Endometrium (tissue), 2 donors: ENCODE results near the gene RIF1.
"Not testable (repeated sequence)": the region's sequence is repeated elsewhere in the genome, so short reads cannot be mapped to it uniquely, and the experiment has no call there.

Experiments
- FAIRE-seq: peaks from 2 replicates; lab custom pipeline; 2012; peaks lifted over from hg19 to GRCh38; lab: Jason Lieb, UNC
- donor health status: control.
- donor health status: control.

Gene RIF1

GRCh38 chr2:151417650-151418049, 7.9 kb downstream of the RIF1 start:
- no peak for FAIRE-seq

DNA sequence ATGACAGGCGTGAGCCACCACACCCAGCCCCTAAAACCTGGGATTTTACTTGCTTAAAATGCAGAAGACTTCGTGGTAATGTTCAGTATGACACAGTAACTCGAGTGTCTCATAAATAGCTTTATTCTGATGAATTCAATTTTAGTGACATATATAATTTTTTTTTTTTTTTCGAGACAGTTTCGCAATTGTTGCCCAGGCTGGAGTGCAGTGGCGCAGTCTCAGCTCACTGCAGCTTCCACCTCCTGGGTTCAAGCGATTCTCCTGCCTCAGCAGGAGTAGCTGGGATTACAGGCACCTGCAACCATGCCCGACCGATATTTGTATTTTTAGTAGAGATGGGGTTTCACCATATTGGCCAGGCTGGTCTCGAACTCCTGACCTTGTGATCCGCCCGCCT, 12.0 kb downstream of the RIF1 start:
- not testable (repeated sequence) for FAIRE-seq

- FAIRE-seq = no peak
Measured at GRCh38 chr2:151422917-151423439, 13.3 kb downstream of the RIF1 start.

- FAIRE-seq = no peak
Measured at GRCh38 chr2:151423760-151424159, 14.1 kb downstream of the RIF1 start.

DNA sequence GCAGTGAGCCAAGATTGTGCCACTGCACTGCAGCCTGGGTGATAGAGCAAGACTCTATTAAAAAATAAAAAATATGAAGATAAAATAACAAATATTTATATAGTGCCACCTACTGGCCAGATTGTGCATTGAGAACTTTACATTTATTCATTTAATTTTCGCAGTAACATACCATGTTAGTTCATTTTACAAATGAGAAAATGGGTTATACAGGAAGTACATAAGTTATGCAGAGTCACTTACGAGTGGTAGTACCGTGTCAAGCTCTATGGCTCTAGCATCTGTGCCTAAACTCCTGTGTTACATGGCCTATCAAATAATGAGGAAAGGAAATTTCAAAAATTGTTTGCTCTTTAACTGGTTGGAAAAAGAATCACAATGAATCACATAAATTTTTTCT, 27.9 kb downstream of the RIF1 start:
- no peak for FAIRE-seq

DNA sequence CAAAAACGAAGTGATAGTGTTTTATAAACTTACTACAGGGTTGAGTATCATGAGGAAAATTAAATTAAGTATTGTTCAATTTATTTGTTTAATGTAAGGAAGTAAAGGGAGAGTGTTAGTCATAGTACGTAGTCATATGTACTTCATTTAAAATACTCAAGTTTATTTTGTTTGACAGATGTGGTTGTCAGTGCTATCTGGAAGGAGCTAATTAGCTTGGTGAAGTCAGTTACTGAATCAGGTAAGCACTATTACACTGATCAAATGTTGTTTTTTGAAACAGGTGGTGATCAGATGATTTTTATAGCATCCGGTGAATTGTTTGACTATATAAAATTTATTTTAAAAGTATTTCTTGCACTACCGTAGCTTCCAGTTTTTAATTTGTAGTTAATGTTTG, 28.8 kb downstream of the RIF1 start:
- no peak for FAIRE-seq

DNA sequence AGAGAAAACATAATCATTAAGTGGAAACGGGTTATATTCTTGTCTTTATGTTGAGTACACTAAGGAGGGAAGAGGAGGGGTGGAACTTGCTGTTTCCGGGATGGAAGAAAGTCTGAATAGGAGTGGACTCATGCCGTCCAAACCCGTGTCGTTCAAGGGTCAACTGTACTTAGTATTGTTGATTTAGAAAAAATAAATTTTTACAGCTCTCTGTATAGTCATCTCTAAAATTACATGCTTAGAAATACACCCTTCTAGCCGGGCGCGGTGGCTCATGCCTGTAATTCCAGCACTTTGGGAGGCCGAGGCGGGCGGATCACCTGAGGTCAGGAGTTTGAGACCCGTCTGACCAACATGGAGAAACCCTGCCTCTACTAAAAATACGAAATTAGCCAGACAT, 29.4 kb downstream of the RIF1 start:
- no peak for FAIRE-seq

DNA sequence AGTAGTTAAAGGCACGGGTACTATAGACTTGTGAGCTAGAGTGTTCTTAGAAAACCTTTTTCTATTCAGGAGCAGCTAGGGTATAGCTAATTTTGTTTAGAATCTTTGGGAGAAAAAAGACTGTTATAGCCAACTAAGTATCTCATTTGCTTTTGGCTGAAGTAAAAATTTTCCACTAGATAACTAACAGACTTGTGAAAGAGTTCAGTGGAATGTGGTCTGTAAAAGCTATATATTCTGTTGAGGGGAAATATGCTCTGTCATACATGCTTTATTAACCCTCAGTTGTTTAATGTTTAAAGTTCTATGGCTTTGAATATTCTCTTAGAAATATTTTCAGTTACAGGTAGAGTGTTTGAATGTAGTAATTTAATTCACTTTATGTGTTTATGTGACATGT, 49.7 kb downstream of the RIF1 start:
- FAIRE-seq = no peak

- FAIRE-seq = no peak
Measured at GRCh38 chr2:151465771-151466170, 56.1 kb downstream of the RIF1 start.

GRCh38 chr2:151470556-151470955, 60.9 kb downstream of the RIF1 start:
- FAIRE-seq = no peak

DNA sequence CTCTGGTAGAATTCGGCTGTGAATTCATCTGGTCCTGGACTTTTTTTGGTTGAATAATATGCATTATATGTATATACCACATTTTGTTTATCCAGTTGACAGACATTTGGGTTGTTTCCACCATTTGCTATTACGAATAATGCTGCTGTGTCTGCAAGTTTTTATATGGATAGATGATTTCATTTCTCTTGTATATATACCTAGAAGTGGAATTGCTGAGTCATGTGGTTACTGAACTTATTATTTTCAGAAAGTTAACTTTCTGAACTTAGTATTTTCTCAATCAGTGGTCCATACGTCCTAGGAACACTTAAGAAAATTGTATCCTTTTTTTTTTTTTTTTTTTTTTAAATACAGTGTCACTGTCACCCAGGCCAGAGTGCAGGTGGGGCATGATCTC, 63.3 kb downstream of the RIF1 start:
- no peak for FAIRE-seq

GRCh38 chr2:151475071-151475470, 65.4 kb downstream of the RIF1 start:
- no peak for FAIRE-seq

GRCh38 chr2:151476287-151476686, 66.6 kb downstream of the RIF1 start:
- FAIRE-seq = no peak

- FAIRE-seq = no peak
Measured at GRCh38 chr2:151478011-151478410, 68.3 kb downstream of the RIF1 start.

- FAIRE-seq = no peak
Measured at GRCh38 chr2:151481744-151482143, 72.0 kb downstream of the RIF1 start.

- no peak for FAIRE-seq
Measured at GRCh38 chr2:151482171-151482725, 72.5 kb downstream of the RIF1 start.

DNA sequence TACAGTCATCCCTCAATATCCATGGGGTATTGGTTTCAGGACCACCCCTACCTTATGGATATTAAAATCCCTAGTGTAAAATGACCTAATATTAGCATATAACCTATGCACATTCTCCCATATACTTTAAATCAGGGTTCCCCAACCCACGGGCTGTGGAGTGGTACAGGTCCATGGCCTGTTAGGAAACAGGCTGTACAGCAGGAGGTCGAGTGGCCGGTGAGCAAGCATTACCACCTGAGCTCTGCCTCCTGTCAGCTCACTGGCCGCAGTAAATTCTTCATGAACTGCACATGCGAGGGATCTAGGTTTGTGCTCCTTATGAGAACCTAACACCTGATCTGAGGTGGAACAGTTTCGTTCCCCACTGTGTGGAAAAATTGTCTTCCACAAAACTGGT, 73.8 kb downstream of the RIF1 start:
- no peak for FAIRE-seq

- no peak for FAIRE-seq
Measured at GRCh38 chr2:151484100-151484499, 74.4 kb downstream of the RIF1 start.

GRCh38 chr2:151486053-151486452, 76.4 kb downstream of the RIF1 start:
- FAIRE-seq = no peak

GRCh38 chr2:151490276-151490675, 80.6 kb downstream of the RIF1 start:
- FAIRE-seq = no peak

GRCh38 chr2:151491496-151491895, 81.8 kb downstream of the RIF1 start:
- FAIRE-seq = no peak

DNA sequence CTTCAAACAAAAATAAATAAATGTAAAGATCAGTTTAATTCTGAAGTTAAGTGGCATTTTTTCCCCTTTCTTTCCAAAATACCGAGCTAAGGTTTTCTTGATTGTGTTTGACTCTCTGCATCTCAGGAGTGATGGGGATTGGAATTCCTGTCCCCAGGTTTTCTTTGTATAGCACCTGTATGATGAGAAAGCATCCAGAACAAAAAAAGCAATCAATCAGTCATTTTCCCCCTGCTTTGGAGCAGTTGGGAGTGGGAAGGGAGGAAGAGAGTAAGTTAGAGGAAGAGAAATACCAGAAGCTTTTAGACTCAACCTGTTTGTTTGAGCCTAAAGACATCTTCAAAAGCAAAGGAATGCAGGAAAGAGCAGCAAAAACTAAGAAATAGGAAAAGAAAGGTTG, 88.5 kb downstream of the RIF1 start:
- no peak for FAIRE-seq

DNA sequence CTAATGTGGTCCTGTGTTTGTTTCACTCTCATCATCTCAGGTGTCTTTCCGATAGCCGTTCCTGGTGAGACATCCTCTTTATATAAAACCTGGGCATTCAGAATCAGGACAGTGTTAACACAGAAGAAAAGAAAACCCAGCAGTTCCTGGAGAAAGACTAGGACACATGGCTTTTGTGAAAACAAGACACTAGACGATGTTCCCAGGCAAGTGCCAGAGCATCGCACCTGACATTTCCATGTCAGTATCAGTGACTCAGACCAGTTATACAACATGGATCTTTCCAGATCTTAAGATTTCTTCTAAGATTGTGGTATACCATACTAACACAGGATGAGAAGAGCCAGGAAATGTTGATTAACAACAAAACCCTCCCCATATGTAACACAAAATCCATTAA, 96.5 kb downstream of the RIF1 start:
- FAIRE-seq = no peak

GRCh38 chr2:151508519-151508918, 98.8 kb downstream of the RIF1 start:
- FAIRE-seq = no peak

- FAIRE-seq = no peak
Measured at GRCh38 chr2:151518802-151519201, 109.1 kb downstream of the RIF1 start.
